OCI-LY1 (cell line): ENCODE results near the gene LOC128125822.

ENCODE experiments used
- H2AFZ ChIP-seq: fragments of 200-600 bp; sonication (generic), shearing (Covaris generic); 2 replicates; pipeline ENCODE4 v1.6.0; 2014; ENCODE audit warnings: antibody characterized with exemption, mild to moderate bottlenecking, low read length
- H3F3A ChIP-seq: fragments of 200-600 bp; sonication (generic), shearing (Covaris generic); 2 replicates; pipeline ENCODE4 v1.6.0; 2014; ENCODE audit warnings: mild to moderate bottlenecking, antibody characterized with exemption, low read length, moderate library complexity; ENCODE audit not compliant: insufficient read depth
- H3K27ac ChIP-seq: fragments of 200-600 bp; sonication (generic); 2 replicates; pipeline ENCODE4 v1.5.1; 2014; ENCODE audit warnings: low read length, mixed run types, mild to moderate bottlenecking, low read depth; ENCODE audit not compliant: poor library complexity, severe bottlenecking
- H3K27me3 ChIP-seq: fragments of 200-600 bp; sonication (generic); 2 replicates; pipeline ENCODE4 v1.6.0; 2014; ENCODE audit warnings: antibody characterized with exemption, mild to moderate bottlenecking, low read length, moderate library complexity; ENCODE audit not compliant: insufficient read depth
- H3K36me3 ChIP-seq: fragments of 200-600 bp; sonication (generic); 2 replicates; pipeline ENCODE4 v1.6.1; 2014; ENCODE audit warnings: mild to moderate bottlenecking, antibody characterized with exemption, low read length, moderate library complexity, mixed read lengths; ENCODE audit not compliant: insufficient read depth
- H3K4me1 ChIP-seq: fragments of 200-600 bp; sonication (generic); 2 replicates; pipeline ENCODE4 v1.5.1; 2014; ENCODE audit warnings: mild to moderate bottlenecking, low read length, moderate library complexity; ENCODE audit not compliant: insufficient read depth, severe bottlenecking
- H3K4me2 ChIP-seq: fragments of 200-600 bp; sonication (generic), shearing (Covaris generic); 2 replicates; pipeline ENCODE4 v1.6.1; 2014; ENCODE audit warnings: low read length
- H3K4me3 ChIP-seq: fragments of 200-600 bp; sonication (generic); 2 replicates; pipeline ENCODE4 v1.5.1; 2014; ENCODE audit warnings: low read length, low read depth, mild to moderate bottlenecking, mixed read lengths; ENCODE audit not compliant: poor library complexity, severe bottlenecking
- H3K79me2 ChIP-seq: fragments of 200-600 bp; shearing (Covaris generic); 2 replicates; pipeline ENCODE4 v1.6.1; 2016; ENCODE audit warnings: mixed run types, low read length, mixed read lengths; ENCODE audit not compliant: insufficient read depth
- H3K9ac ChIP-seq: fragments of 200-600 bp; sonication (generic), shearing (Covaris generic); 2 replicates; pipeline ENCODE4 v1.6.1; 2014; ENCODE audit warnings: mild to moderate bottlenecking, low read length, mixed read lengths
- H3K9me2 ChIP-seq: fragments of 200-600 bp; sonication (generic), shearing (Covaris generic); 2 replicates; pipeline ENCODE4 v1.6.1; 2014; ENCODE audit warnings: low read depth, mild to moderate bottlenecking, low read length, mixed read lengths
- H3K9me3 ChIP-seq: fragments of 200-600 bp; shearing (Covaris generic); 2 replicates; pipeline ENCODE4 v1.6.1; 2014; ENCODE audit warnings: low read length, mixed read lengths
- H4K20me1 ChIP-seq: fragments of 200-600 bp; sonication (generic), shearing (Covaris generic); 2 replicates; pipeline ENCODE4 v1.6.0; 2016; ENCODE audit warnings: mild to moderate bottlenecking, low read length; ENCODE audit not compliant: insufficient read depth
- CTCF ChIP-seq: fragments of 200-600 bp; sonication (generic), shearing (Covaris generic); IDR thresholded peaks from 2 replicates; pipeline ENCODE4 v1.5.1; 2017; ENCODE audit warnings: mild to moderate bottlenecking, antibody characterized with exemption, low read length, moderate library complexity, mixed read lengths
- EZH2 ChIP-seq: fragments of 200-600 bp; sonication (generic), shearing (Covaris generic); IDR thresholded peaks from 2 replicates; pipeline ENCODE4 v1.8.0; 2017; ENCODE audit warnings: borderline replicate concordance, mixed run types, mild to moderate bottlenecking, antibody characterized with exemption, low read length, moderate library complexity, mixed read lengths

Gene LOC128125822

GRCh38 chr6:63533026-63533425 is 39.3 kb upstream of the LOC128125822 start:
- Histone ChIP-seq H3K79me2 (no peaks in the 10 kb centered on the region), H4K20me1 (no peaks in the 10 kb centered on the region), H3K4me1 (no peaks in the 10 kb centered on the region), H3K9me3 (no peaks in the 10 kb centered on the region), H2AFZ (no peak overlapping the region), H3K9ac (no peak overlapping the region), H3F3A (no peaks in the 10 kb centered on the region), H3K36me3 (no peaks in the 10 kb centered on the region), H3K27ac (no peak overlapping the region), H3K27me3 (no peaks in the 10 kb centered on the region), H3K9me2 (no peaks in the 10 kb centered on the region), H3K4me2 (no peak overlapping the region), H3K4me3 (no peak overlapping the region)
- TF ChIP-seq CTCF (no peak), EZH2 (no peak)

- H3K27ac ChIP-seq = no peak overlapping the region
- no peaks in the 10 kb centered on the region for H3K27me3 ChIP-seq
Measured at GRCh38 chr6:63533952-63534351, 38.3 kb upstream of the LOC128125822 start.

DNA sequence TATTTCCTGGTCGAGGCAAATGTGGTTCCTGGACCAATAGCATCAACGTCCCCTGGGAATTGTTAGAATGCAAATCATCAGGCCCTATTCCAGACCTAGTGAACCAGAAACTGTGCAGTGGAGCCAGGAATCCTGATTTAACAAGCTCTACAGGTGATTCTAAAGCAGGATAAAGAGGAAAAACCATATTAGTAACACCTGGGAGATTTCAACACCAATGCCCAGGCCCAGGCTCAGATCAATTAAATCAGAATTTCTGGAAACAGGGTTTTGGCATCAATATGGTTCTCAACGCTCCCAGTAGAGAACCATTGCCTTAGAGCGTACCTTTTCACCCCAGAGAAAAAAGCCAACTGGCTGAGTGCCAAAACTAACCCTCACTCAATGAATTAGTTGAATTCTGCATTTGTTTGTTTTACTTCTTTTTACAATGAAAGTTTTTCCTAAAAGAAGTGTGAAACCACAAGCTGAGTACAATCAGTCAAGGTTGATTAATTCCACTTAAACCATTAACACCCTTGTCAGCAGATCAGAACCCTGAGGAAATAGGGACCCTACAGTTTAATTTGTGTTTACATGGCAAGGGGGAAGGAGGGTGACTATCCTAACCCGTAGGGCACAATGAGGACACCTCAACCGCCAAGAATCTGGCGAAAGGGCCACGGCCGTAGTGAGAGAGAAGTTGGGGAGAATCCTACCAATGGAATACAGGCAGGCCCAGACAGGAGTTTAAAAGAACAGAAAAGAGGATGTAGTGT is 34.9 kb upstream of the LOC128125822 start:
- no peaks in the 10 kb centered on the region for H3K79me2 ChIP-seq
- no peaks in the 10 kb centered on the region for H3K9me3 ChIP-seq
- no peaks in the 10 kb centered on the region for H4K20me1 ChIP-seq
- no peaks in the 10 kb centered on the region for H3K9me2 ChIP-seq
- H2AFZ ChIP-seq = no peak overlapping the region
- TF ChIP-seq EZH2 = no peak
- TF ChIP-seq CTCF = no peak
- no peak overlapping the region for H3K27ac ChIP-seq
- H3K4me3 ChIP-seq = no peak overlapping the region
- no peaks in the 10 kb centered on the region for H3K4me1 ChIP-seq
- no peak overlapping the region for H3K4me2 ChIP-seq
- H3K9ac ChIP-seq = no peak overlapping the region
- no peaks in the 10 kb centered on the region for H3K27me3 ChIP-seq
- no peaks in the 10 kb centered on the region for H3K36me3 ChIP-seq
- no peaks in the 10 kb centered on the region for H3F3A ChIP-seq

More at GRCh38 chr6:63533952-63534351, 38.3 kb upstream of the LOC128125822 start:
- H3F3A ChIP-seq = no peaks in the 10 kb centered on the region
- no peak overlapping the region for H3K9ac ChIP-seq
- no peaks in the 10 kb centered on the region for H4K20me1 ChIP-seq
- H3K9me3 ChIP-seq = no peaks in the 10 kb centered on the region
- no peaks in the 10 kb centered on the region for H3K79me2 ChIP-seq
- no peak for TF ChIP-seq EZH2
- TF ChIP-seq CTCF = no peak
- no peaks in the 10 kb centered on the region for H3K4me1 ChIP-seq
- no peak overlapping the region for H3K4me3 ChIP-seq
- no peaks in the 10 kb centered on the region for H3K36me3 ChIP-seq
- H3K9me2 ChIP-seq = no peaks in the 10 kb centered on the region
- H2AFZ ChIP-seq = no peak overlapping the region
- no peak overlapping the region for H3K4me2 ChIP-seq
